SK-N-MC (cell line): ENCODE results near the gene ASPDH.
"Not testable (repeated sequence)": the region's sequence is repeated elsewhere in the genome, so short reads cannot be mapped to it uniquely, and the experiment has no call there.

ENCODE experiments used
- EZH2 ChIP-seq: fragments of 200-600 bp; sonication (generic); IDR thresholded peaks from one replicate; pipeline ENCODE4 v1.6.1; 2017; ENCODE audit warnings: antibody characterized with exemption
- POLR2AphosphoS5 ChIP-seq: IDR thresholded peaks from 2 replicates; pipeline ENCODE4 v1.6.1; 2012; ENCODE audit warnings: mild to moderate bottlenecking, low read depth, low read length, borderline replicate concordance

GRCh38 chr19:50528052-50528451 is 14.3 kb upstream of the ASPDH start:
- TF ChIP-seq POLR2AphosphoS5, EZH2: not testable (repeated sequence)
